PC-3 (cell line): ENCODE results near the gene SFMBT2. TPM values are rescaled to one million over a fixed set of nuclear protein-coding genes. Genes with fewer than 3 reads are reported as not detected.

ENCODE experiments used
- ATAC-seq: fragments of 200-7000 bp; cut with Tn5 transposase; 2 replicates; pipeline ENCODE4 v1.9.1; 2020; ENCODE audit warnings: mild to moderate bottlenecking, moderate library complexity
- BruUV-seq: library from RNA; stranded (reverse); fragments of 400-500 nt; replicated peaks from 2 replicates; lab custom pipeline; 2021; lab: Mats Ljungman, UMichigan
- CTCF ChIA-PET: fragments of 300-600 bp; sonication (Branson Sonifier 250); formaldehyde crosslinking; loops from one replicate; lab custom pipeline; 2022; ENCODE audit warnings: antibody characterized with exemption; lab: Charles Lee
- POLR2A ChIA-PET: fragments of 300-600 bp; sonication (Branson Sonifier 250); formaldehyde crosslinking; loops from one replicate; lab custom pipeline; 2022; ENCODE audit warnings: antibody characterized with exemption; ENCODE audit not compliant: unreplicated experiment; lab: Charles Lee
- DNase-seq: peaks from one replicate; pipeline ENCODE4 v3.0.0-alpha.2; 2015
- H2AFZ ChIP-seq: fragments of 300-600 bp; sonication (generic); 2 replicates; pipeline ENCODE4 v1.6.0; 2016; ENCODE audit warnings: antibody characterized with exemption, low read length
- H3F3A ChIP-seq: fragments of 300-600 bp; sonication (generic); one replicate; pipeline ENCODE4 v1.6.0; 2017; ENCODE audit warnings: antibody characterized with exemption, low read length, control low read depth, mild to moderate bottlenecking; ENCODE audit not compliant: unreplicated experiment
- H3K27ac ChIP-seq: fragments of 300-600 bp; sonication (generic); 2 replicates; pipeline ENCODE4 v1.5.1; 2016; ENCODE audit warnings: mild to moderate bottlenecking, low read length
- H3K27me3 ChIP-seq: fragments of 300-600 bp; sonication (generic); 2 replicates; pipeline ENCODE4 v1.6.1; 2016; ENCODE audit warnings: low read length, mixed read lengths
- H3K36me3 ChIP-seq: fragments of 300-600 bp; sonication (generic); 2 replicates; pipeline ENCODE4 v1.6.1; 2016; ENCODE audit warnings: low read depth, mixed run types, low read length, mixed read lengths
- H3K4me1 ChIP-seq: fragments of 300-600 bp; sonication (generic); 2 replicates; pipeline ENCODE4 v1.5.1; 2016; ENCODE audit warnings: low read length; ENCODE audit not compliant: insufficient read depth
- H3K4me2 ChIP-seq: fragments of 300-600 bp; sonication (generic); 2 replicates; pipeline ENCODE4 v1.6.0; 2016; ENCODE audit warnings: low read length
- H3K4me3 ChIP-seq: fragments of 300-600 bp; sonication (generic); 2 replicates; pipeline ENCODE4 v1.5.1; 2016; ENCODE audit warnings: mild to moderate bottlenecking, low read length, mixed read lengths
- H3K79me2 ChIP-seq: fragments of 300-600 bp; sonication (generic); 2 replicates; pipeline ENCODE4 v1.6.1; 2017; ENCODE audit warnings: low read length, mixed read lengths
- H3K9ac ChIP-seq: fragments of 300-600 bp; sonication (generic); 2 replicates; pipeline ENCODE4 v1.6.0; 2016; ENCODE audit warnings: mild to moderate bottlenecking, low read length
- H3K9me2 ChIP-seq: fragments of 300-600 bp; sonication (generic); replicated peaks from 2 replicates; pipeline ENCODE4 v1.6.1; 2016; ENCODE audit warnings: mixed run types, low read length, mixed read lengths
- H3K9me3 ChIP-seq: fragments of 300-600 bp; sonication (generic); 2 replicates; pipeline ENCODE4 v1.6.1; 2016; ENCODE audit warnings: low read length, mixed read lengths
- H4K20me1 ChIP-seq: fragments of 300-600 bp; sonication (generic); 2 replicates; pipeline ENCODE4 v1.6.1; 2016; ENCODE audit warnings: low read length, mixed read lengths
- EZH2 ChIP-seq: fragments of 300-600 bp; sonication (generic); IDR thresholded peaks from one replicate; pipeline ENCODE4 v1.6.1; 2017; ENCODE audit warnings: antibody characterized with exemption, mild to moderate bottlenecking, low read length; ENCODE audit not compliant: unreplicated experiment
- EZH2phosphoT487 ChIP-seq: fragments of 300-600 bp; sonication (generic); IDR thresholded peaks from 2 replicates; pipeline ENCODE4 v1.6.1; 2018; ENCODE audit warnings: mild to moderate bottlenecking, antibody characterized with exemption, low read length, borderline replicate concordance
- intact Hi-C: fragments of 100-400 bp; cut with micrococcal nuclease; formaldehyde crosslinking; loops from 2 replicates; pipeline ENCODE4 v1.9.0; 2023
- total RNA-seq: library from RNA; depleted of rRNA; stranded (reverse); fragments of >200 nt; gene quantifications from 2 replicates; pipeline ENCODE4 v1.2.3, GENCODE V29; 2014
- TF ChIP-seq, protein P1 (sequence below): fragments of 300-600 bp; sonication (generic); conservative IDR thresholded peaks from 2 replicates; pipeline ENCODE4 v1.5.1; 2017; ENCODE audit warnings: antibody characterized with exemption, low read depth, mild to moderate bottlenecking, low read length

SFMBT2 gene
- total RNA-seq, 1 experiment from 2014 or later, result 1.9 TPM

DNA sequence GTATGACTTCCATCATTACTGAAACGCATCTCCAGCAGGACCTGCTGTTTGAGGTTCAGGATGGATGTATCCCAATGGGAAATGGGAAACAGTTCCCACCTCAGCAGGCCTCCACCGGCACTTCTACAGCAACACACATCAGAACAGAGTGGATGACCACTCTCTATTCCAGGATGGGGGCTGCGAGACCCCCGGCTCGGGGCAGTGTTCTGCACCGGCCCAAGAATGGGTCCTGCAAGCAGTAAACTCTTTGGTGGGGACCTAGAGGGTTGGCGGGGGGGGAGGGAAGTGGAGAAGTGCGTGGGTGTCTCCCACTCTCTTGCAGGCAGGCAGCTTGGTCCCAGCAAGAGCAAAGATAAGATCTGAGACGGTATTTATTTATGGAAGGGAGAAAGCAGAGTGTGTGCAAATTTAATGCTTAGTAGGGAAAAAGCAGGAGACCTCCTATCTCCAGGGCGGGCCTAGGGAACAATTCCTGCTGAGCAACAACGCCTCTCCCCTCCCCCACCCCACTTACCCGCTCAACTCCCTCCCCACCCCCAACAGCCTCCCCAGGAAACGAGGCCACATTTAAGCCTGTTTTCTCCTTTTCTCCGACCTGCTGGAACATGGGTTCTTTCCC, 4.0 kb downstream of the SFMBT2 start:
- H4K20me1 ChIP-seq, result no peaks in the 10 kb centered on the region
- no peak overlapping the region for H3K4me3 ChIP-seq
- no peaks in the 10 kb centered on the region for H3K36me3 ChIP-seq
- ATAC-seq (no peak), DNase-seq (no peak)
- no TSS peak for BruUV-seq
- no peak overlapping the region for H2AFZ ChIP-seq
- H3K4me2 ChIP-seq, result no peak overlapping the region
- H3K4me1 ChIP-seq, result no peaks in the 10 kb centered on the region
- no peaks in the 10 kb centered on the region for H3K9me3 ChIP-seq
- ChIA-PET CTCF (no interaction called here), POLR2A (no interaction called here)
- H3F3A ChIP-seq, result no peaks in the 10 kb centered on the region
- TF ChIP-seq EZH2phosphoT487 (no peak), EZH2 (no peak)
- TF ChIP-seq, protein P1, sequence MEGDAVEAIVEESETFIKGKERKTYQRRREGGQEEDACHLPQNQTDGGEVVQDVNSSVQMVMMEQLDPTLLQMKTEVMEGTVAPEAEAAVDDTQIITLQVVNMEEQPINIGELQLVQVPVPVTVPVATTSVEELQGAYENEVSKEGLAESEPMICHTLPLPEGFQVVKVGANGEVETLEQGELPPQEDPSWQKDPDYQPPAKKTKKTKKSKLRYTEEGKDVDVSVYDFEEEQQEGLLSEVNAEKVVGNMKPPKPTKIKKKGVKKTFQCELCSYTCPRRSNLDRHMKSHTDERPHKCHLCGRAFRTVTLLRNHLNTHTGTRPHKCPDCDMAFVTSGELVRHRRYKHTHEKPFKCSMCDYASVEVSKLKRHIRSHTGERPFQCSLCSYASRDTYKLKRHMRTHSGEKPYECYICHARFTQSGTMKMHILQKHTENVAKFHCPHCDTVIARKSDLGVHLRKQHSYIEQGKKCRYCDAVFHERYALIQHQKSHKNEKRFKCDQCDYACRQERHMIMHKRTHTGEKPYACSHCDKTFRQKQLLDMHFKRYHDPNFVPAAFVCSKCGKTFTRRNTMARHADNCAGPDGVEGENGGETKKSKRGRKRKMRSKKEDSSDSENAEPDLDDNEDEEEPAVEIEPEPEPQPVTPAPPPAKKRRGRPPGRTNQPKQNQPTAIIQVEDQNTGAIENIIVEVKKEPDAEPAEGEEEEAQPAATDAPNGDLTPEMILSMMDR, result no peak
- H3K9me2 ChIP-seq, result no peaks in the 10 kb centered on the region
- intact Hi-C loops, result no loop called here
- peaks cover 8% of the 10 kb centered on the region; the same call in 1 of the 2 replicates for H3K27me3 ChIP-seq
- no peak overlapping the region for H3K27ac ChIP-seq
- peaks cover 6% of the 10 kb centered on the region; the same call in 1 of the 2 replicates for H3K79me2 ChIP-seq
- H3K9ac ChIP-seq, result no peak overlapping the region

DNA sequence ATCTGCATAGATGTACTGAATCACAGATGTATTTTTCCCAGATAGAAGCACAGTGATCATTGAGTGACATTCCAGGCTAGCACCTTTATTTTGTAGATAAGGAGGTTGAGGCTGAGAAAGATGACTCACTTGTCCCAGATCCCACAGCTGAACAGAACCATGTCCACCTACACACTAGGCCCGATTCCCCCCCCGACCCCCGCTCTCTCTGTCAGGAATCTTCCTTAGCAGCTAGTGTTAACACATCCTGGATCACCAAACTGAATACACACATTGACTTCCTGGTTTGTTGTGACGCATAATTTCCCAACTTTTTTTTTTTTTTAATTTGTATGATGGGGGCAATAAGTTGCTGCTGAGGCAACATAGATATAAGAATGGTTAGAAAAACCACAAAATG, 5.2 kb downstream of the SFMBT2 start:
- no TSS peak for BruUV-seq
- intact Hi-C loops, result no loop called here
- POLR2A ChIA-PET, result no interaction called here

DNA sequence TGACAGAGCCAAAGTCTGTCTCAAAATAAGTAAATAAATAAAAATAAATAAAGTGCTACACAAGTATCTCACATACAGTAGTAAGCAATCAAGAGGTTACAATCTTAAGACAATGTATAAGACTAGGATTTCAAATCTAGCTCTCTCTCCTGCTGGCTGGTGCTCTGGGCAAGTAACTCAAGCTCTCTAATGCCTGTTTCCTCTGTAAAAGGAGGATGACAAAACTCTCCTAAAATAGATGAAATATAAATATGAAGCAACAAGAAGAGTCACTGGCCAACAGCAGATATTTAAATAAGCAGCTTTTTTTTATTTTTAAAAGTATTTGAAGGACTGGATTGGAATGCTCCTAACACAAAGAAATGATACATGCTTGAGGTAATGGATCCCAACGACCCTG, 7.2 kb downstream of the SFMBT2 start:
- Histone ChIP-seq H3F3A (no peaks in the 10 kb centered on the region), H3K36me3 (no peaks in the 10 kb centered on the region), H4K20me1 (no peaks in the 10 kb centered on the region), H3K27me3 (0 out of 2 replicates have a peak, but pooled peaks cover 4% of the 10 kb centered on the region), H3K79me2 (no peaks in the 10 kb centered on the region; the same call in 1 of the 2 replicates), H3K4me2 (no peak overlapping the region), H3K9me2 (no peaks in the 10 kb centered on the region), H3K27ac (no peak overlapping the region), H3K9ac (no peak overlapping the region), H3K4me1 (no peaks in the 10 kb centered on the region), H3K4me3 (no peak overlapping the region), H2AFZ (no peak overlapping the region), H3K9me3 (no peaks in the 10 kb centered on the region)
- no TSS peak for BruUV-seq
- ChIA-PET CTCF (no interaction called here), POLR2A (no interaction called here)
- TF ChIP-seq EZH2, result no peak
- TF ChIP-seq, protein P1, result no peak
- TF ChIP-seq EZH2phosphoT487, result no peak
- ATAC-seq, result no peak
- DNase-seq, result no peak
- intact Hi-C loops, result no loop called here

More for the DNA sequence above, 5.2 kb downstream of the SFMBT2 start:
- Histone ChIP-seq H3K79me2 (peaks cover 6% of the 10 kb centered on the region; the same call in 1 of the 2 replicates), H3K9me2 (no peaks in the 10 kb centered on the region), H3K4me1 (no peaks in the 10 kb centered on the region), H3F3A (no peaks in the 10 kb centered on the region), H3K4me2 (no peak overlapping the region), H4K20me1 (no peaks in the 10 kb centered on the region), H3K4me3 (no peak overlapping the region), H2AFZ (no peak overlapping the region), H3K36me3 (no peaks in the 10 kb centered on the region), H3K9me3 (no peaks in the 10 kb centered on the region), H3K27ac (no peak overlapping the region), H3K9ac (no peak overlapping the region), H3K27me3 (0 out of 2 replicates have a peak, but pooled peaks cover 4% of the 10 kb centered on the region)
- CTCF ChIA-PET, result no interaction called here
- DNase-seq, result no peak
- no peak for TF ChIP-seq EZH2phosphoT487
- TF ChIP-seq, protein P1, result no peak
- TF ChIP-seq EZH2, result no peak
- ATAC-seq, result no peak
